Mesothelial cell of epicardium (in vitro differentiated cells): ENCODE data around the gene FLNB. TPM values are rescaled to one million over a fixed set of nuclear protein-coding genes. Genes with fewer than 3 reads are reported as not detected.

Experiments used
- DNase-seq, 2 experiments: peaks; one replicate each; pipeline ENCODE4 v3.0.0; 2021; ENCODE audit warnings: low spot score in 2 of 2; ENCODE audit not compliant: unreplicated experiment in 2 of 2
- H3K27ac Mint-ChIP-seq: 2 replicates; pipeline ENCODE4 v1.8.0; 2021; ENCODE audit warnings: mixed read lengths
- H3K27me3 Mint-ChIP-seq: 2 replicates; pipeline ENCODE4 v1.8.0; 2021; ENCODE audit warnings: low read depth, mixed read lengths
- H3K36me3 Mint-ChIP-seq: 2 replicates; pipeline ENCODE4 v1.8.0; 2021; ENCODE audit warnings: mixed read lengths
- H3K4me1 Mint-ChIP-seq: 2 replicates; pipeline ENCODE4 v1.8.0; 2021; ENCODE audit warnings: mixed read lengths
- H3K4me3 Mint-ChIP-seq: 2 replicates; pipeline ENCODE4 v1.8.0; 2021; ENCODE audit warnings: mild to moderate bottlenecking, moderate library complexity, mixed read lengths
- H3K9me3 Mint-ChIP-seq: 2 replicates; pipeline ENCODE4 v1.8.0; 2021; ENCODE audit warnings: mixed read lengths
- total RNA-seq: library from RNA; stranded (reverse); gene quantifications from 3 replicates; pipeline ENCODE4 v1.2.1, GENCODE V29; 2021
- TF ChIP-seq, protein P1 (sequence below): fragments of 200-600 bp; sonication (generic); IDR thresholded peaks from one replicate; pipeline ENCODE4 v1.5.0; 2021; ENCODE audit warnings: antibody characterized with exemption; ENCODE audit not compliant: unreplicated experiment

The FLNB gene
- total RNA-seq, 1 donor from 2014 or later = 190 TPM

DNA sequence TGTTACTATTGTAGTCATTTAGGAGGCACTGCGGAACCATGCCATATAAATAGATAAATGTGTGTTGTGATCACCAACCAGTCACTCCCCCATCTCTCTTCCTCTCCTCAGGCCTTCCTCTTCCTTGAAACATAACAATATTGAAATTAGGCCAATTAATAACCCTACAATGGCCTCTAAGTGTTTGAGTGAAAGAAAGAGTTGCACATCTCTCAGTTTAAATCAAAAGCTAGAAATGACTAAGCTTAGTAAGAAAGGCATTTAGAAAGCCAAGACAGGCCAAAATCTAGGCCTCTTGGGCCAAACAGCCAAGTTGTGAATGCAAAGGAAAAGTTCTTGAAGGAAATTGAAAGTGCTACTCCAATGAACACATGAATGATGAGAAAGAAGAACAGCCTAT lies 210.7 kb downstream of the FLNB start:
- Mint-ChIP-seq H3K27me3 (peaks cover 17% of the 10 kb centered on the region), H3K4me3 (no peak overlapping the region), H3K36me3 (no peaks in the 10 kb centered on the region), H3K4me1 (peaks cover 6% of the 10 kb centered on the region), H3K9me3 (peaks cover 11% of the 10 kb centered on the region), H3K27ac (no peak overlapping the region)
- TF ChIP-seq, protein P1, sequence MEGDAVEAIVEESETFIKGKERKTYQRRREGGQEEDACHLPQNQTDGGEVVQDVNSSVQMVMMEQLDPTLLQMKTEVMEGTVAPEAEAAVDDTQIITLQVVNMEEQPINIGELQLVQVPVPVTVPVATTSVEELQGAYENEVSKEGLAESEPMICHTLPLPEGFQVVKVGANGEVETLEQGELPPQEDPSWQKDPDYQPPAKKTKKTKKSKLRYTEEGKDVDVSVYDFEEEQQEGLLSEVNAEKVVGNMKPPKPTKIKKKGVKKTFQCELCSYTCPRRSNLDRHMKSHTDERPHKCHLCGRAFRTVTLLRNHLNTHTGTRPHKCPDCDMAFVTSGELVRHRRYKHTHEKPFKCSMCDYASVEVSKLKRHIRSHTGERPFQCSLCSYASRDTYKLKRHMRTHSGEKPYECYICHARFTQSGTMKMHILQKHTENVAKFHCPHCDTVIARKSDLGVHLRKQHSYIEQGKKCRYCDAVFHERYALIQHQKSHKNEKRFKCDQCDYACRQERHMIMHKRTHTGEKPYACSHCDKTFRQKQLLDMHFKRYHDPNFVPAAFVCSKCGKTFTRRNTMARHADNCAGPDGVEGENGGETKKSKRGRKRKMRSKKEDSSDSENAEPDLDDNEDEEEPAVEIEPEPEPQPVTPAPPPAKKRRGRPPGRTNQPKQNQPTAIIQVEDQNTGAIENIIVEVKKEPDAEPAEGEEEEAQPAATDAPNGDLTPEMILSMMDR = no peak
- DNase-seq = no peak

Other genes starting within 250 kb of the FLNB start
- 0.22 to 0.72 TPM (median 0.53 TPM) in 3 replicates for gene DNASE1L3, start 202.6 kb downstream of the FLNB start, total RNA-seq
- gene ABHD6, start 229.4 kb downstream of the FLNB start, total RNA-seq = 3.3 to 4.9 TPM (median 4.2 TPM) in 3 replicates